HG03097 (cell line): ENCODE data around the gene RAB7A.
"Not testable (repeated sequence)": the region's sequence is repeated elsewhere in the genome, so short reads cannot be mapped to it uniquely, and the experiment has no call there.

ENCODE experiments used
- ATAC-seq: cut with Tn5 transposase; IDR thresholded peaks from one replicate; pipeline ENCODE4 v1.9.1; 2021; ENCODE audit not compliant: unreplicated experiment, low FRiP score

RAB7A gene

DNA sequence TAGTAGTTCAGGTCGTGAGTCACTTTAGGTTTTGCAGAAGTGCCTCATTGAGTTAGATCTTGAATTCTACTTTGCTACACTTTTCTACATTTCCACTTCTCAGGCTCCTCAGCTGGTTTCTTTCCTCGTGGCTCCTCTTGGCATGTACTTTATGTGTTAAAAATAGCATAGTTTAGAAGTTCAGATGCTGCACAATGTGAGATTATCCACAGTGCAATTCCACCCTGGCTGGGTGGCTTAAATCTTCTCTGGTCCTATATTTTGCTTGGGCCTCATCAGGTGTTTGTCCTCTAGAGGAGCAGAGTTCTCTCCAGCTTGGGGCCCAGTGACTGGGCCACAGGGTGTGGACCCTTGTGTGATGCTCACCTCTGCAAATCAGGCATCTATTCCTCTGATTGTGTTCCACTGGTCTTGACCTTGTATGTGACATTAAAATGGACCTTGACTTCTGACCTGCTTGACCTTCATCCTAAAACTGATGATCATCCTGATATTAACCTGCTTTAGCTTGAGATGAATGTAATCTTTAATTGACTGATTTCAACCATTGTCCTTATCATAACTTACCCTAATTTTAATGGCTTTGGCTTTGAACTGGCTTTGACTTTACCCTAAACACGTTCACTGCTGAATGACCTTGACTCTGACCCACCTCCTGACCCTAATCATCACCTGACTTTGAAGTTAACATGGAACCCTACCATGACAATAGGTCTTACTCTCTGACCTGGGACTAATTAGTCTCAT, 89.5 kb downstream of the RAB7A start:
- no peak for ATAC-seq

- ATAC-seq: no peak
These were observed 92.3 kb downstream of the RAB7A start for GRCh38 chr3:128818186-128818787.

DNA sequence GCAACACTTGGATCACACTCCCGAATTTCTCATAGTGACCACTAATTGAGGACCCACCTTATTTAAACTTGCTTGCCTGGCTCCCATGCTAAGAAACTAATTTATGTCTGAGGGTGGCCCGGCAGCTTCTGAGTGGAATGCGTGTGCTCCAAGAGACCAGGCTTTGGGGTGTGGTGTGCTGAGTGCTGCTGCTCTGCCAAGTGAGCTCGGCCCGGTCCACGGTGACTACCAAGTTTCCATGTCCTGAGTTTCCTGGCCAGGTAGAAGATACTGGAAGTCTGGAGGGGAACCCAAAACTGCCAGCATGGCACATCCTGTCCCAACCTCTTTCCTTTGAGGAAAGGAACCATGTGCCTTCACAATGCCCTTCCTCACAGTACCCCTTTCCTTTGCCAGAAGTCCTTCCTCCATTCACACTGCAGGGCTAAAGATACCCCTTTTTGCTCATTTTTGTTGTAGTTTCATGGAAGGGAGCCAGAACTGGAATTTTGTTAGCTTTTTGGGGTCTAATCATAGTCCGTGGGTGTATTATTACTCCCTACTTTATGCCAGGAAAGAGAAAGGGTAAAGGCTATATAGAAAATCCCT, 94.4 kb downstream of the RAB7A start:
- no peak for ATAC-seq

DNA sequence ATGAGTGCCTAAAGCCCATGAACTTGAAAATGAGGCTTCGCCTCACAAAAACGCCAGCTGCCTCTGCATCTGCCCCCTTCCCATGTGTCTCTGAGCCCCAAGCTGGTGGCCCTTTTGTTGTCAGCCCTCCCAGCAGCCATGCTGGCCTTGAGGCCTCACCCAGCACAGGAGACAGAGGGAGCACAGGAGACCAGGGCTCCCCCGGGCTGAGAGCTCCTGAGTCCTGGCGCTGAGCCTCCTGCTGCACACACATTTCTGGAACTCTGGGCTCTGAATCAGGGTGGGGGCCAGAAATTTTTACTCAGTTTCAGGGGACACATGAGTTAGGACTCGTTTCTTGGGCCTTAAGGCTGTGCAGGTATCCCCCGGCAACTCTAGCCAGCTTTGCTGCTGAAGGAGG, 97.0 kb downstream of the RAB7A start:
- no peak for ATAC-seq

DNA sequence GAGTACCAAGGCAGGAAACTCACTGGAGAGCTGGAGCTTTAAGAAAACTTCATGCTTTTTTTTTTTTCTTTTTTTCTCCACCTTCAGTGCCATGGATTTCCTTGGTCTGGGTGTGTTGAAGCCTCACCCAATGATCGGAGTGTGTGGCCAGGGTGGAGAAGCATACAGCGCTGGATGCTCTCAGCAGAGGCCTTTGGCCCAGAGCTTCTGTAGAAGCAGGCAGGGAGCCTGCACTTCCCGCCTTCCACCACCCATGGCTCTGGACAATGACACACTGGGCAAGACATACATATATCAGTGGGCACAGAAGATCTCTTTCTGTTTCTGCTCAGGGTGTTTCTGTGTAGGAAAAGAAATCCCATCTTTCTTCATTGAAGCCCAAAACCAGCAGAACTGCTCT, 97.6 kb downstream of the RAB7A start:
- no peak for ATAC-seq

DNA sequence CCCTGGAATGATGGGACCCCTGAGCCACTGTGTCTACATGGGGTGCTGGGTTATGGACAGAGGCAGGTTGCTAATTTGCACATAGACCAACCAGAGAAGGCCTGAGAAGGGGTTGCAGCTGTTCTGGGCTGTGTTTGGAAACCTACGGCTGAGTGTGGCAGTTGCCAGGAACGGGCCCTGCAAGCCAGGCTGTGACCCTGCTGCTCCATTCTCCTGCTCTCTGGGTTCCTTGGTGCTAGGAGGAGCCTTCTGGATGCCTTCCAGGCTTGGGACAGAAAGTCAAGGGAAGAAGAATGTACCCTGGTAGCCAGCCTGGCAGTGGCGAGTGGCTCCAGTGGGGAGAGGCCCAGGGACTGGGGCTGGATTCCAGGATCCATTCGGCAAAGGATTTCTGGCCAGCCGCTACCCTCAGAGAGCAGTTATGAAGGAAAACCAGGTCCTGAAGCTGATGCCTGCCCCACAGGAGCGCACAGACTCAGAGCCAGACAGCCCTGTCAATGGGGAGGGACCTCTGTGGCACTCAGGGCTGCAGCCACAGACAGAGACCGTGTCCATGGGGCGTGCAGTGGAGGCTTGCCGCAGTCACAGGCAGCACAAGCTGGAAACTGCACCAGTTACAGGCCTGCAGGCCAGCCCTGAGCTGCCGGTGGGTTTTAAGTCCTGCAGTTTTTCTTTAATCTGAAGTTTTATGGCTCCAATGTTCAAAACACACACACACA, 98.3 kb downstream of the RAB7A start:
- ATAC-seq: no peak

DNA sequence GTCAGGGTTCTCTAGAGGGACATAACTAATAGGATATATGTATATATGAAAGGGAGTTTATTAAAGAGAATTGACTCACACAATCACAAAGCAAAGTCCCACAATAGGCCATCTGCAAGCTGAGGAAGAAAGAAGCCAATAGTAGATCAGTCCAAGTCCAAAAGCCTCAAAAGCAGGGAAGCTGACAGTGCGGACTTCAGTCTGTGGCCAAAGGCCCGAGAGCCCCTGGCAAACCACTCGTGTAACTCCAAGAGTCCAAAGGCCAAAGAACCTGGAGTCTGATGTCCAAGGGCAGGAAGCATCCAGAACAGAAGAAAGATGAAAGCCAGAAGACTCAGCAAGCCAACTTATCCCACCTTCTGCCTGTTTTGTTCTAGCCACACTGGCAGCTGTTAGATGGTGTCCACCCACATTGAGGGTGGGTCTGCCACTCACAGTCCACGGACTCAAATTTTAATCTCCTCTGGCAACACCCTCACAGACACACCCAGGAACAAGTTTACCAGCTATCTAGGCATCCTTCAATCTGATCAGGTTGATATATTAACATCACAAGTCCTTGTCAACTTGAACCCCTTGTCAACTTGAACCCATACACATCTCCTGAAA, 99.2 kb downstream of the RAB7A start:
- no peak for ATAC-seq

DNA sequence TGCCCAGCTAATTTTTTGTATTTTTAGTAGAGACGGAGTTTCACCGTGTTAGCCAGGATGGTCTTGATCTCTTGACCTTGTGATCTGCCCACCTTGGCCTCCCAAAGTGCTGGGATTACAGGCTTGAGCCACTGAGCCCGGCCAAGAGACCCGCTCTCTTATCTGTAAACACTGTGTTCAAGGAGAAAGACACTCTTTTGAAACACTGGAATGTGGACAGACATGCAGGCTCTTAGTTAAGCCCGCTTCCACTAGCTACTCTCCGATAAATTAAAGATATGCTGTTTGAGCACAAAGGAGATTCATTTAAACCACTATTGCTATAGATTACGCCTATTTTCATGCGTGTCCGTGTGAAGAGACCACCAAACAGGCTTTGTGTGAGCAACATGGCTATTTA, 103.1 kb downstream of the RAB7A start:
- not testable (repeated sequence) for ATAC-seq

GRCh38 chr3:128829925-128830625, 104.1 kb downstream of the RAB7A start:
- not testable (repeated sequence) for ATAC-seq

GRCh38 chr3:128830762-128831161, 104.8 kb downstream of the RAB7A start:
- not testable (repeated sequence) for ATAC-seq

DNA sequence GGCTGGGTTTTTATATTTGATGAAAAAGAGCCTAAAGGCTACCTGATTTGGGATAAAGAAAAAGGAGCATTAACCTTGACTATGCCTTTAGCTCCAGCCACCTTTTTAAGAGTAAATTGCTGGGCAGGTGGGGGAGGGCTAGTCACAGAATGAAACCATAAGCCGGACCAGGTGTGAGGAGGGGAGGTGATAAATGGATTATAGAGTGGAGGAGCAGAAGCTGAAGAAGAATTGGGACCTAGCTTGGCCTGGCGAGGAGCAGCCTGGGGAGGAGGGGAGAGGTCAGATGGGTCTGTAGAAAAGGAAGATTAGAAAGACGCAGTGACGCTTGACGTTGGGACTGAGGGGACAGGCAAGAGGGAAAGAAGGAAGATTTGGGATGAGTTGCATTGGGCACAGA, 107.0 kb downstream of the RAB7A start:
- ATAC-seq: not testable (repeated sequence)

DNA sequence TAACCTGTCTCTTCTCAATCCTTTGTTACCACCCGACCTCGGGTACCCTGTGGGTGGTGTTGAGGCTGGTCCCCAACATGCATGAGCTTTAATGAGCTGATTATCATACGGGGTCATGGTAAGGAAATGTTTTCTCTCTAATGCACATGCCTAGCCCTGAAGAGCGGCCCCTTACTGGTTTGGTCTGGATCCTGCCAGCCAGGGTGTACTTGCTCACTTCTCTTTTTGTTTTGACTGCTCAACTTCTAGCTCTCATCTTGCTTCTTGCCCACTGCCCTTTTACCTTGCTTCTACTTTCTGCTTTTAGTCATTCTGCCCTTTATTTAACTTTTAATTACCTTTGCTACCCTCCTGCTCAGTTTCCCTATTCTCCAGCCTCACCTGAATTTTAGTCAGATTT, 109.1 kb downstream of the RAB7A start:
- no peak for ATAC-seq

- no peak for ATAC-seq
These were observed 116.2 kb downstream of the RAB7A start for GRCh38 chr3:128841926-128842920.

GRCh38 chr3:128844502-128844901, 118.5 kb downstream of the RAB7A start:
- ATAC-seq: no peak

DNA sequence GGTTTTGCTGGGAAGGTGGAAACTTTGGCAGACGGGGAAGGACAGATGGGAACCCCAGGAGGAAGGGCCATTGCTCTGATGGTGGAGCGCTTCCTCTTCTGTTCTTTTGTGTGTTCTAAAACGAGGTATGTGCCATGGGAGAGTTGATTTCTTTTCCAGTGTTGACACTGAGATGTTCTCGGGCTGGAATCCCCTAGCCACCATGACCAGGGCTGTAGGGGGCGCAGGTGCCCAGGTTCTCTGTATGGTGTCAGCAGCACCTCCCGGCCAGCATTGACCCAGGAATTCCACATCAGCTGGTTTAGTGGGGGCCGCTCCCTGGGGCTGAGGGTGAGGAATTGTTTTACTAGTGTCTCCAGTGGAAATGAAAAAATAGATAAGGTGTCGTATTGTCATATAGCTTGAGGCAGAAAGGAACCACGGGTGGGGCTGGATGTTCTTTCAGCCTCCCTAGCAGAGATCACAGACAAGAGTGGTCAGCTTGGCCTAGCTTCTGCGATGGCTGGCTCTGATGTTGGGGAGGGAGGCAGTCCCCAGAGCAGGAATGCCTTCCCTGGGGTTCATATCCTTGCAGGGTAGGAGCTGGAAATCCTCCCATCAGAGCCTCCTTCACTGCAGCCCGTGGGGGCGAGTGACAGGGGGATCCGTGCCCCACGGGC, 119.3 kb downstream of the RAB7A start:
- no peak for ATAC-seq

DNA sequence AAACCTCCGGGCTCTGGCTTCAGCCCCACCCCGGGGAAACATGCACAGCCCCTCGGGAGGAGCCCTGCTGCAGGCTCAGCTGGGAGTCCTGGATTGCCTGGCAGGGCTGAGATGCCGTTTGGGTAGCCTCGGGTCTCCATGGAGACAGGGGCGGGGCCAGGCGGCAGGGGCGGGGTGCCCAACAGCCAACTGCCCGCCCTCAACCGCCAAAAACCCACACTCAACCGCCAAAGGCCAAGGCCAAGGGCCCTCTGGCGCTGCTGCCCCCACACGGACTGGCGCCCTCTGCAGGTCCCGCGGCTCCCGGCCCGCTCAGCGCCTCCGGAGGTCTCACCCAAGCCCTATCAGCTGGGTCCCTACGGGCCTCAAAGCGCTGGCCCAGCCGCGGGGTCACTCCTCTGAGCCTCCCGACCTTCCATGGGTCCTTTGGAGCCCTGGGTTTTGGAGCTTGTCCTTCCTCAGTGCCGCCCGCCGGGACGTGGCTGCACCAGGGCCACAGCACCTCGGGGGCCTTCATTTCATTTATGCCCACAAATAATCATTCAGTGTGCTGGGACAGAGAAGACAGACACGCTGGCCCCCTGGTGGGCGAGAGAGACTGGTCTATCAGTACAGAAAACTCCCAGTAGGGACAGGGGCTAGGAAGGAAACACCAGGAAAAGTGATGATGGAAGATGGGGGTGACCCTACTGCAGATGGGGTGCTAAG, 119.9 kb downstream of the RAB7A start:
- peak; percentile 61 for ATAC-seq

- no peak for ATAC-seq
These were observed 120.5 kb downstream of the RAB7A start for GRCh38 chr3:128846486-128846891.
